ENCODE data around the gene PCLO.

Gene PCLO, protein sequence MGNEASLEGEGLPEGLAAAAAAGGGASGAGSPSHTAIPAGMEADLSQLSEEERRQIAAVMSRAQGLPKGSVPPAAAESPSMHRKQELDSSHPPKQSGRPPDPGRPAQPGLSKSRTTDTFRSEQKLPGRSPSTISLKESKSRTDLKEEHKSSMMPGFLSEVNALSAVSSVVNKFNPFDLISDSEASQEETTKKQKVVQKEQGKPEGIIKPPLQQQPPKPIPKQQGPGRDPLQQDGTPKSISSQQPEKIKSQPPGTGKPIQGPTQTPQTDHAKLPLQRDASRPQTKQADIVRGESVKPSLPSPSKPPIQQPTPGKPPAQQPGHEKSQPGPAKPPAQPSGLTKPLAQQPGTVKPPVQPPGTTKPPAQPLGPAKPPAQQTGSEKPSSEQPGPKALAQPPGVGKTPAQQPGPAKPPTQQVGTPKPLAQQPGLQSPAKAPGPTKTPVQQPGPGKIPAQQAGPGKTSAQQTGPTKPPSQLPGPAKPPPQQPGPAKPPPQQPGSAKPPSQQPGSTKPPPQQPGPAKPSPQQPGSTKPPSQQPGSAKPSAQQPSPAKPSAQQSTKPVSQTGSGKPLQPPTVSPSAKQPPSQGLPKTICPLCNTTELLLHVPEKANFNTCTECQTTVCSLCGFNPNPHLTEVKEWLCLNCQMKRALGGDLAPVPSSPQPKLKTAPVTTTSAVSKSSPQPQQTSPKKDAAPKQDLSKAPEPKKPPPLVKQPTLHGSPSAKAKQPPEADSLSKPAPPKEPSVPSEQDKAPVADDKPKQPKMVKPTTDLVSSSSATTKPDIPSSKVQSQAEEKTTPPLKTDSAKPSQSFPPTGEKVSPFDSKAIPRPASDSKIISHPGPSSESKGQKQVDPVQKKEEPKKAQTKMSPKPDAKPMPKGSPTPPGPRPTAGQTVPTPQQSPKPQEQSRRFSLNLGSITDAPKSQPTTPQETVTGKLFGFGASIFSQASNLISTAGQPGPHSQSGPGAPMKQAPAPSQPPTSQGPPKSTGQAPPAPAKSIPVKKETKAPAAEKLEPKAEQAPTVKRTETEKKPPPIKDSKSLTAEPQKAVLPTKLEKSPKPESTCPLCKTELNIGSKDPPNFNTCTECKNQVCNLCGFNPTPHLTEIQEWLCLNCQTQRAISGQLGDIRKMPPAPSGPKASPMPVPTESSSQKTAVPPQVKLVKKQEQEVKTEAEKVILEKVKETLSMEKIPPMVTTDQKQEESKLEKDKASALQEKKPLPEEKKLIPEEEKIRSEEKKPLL (N-terminal part only)

DNA sequence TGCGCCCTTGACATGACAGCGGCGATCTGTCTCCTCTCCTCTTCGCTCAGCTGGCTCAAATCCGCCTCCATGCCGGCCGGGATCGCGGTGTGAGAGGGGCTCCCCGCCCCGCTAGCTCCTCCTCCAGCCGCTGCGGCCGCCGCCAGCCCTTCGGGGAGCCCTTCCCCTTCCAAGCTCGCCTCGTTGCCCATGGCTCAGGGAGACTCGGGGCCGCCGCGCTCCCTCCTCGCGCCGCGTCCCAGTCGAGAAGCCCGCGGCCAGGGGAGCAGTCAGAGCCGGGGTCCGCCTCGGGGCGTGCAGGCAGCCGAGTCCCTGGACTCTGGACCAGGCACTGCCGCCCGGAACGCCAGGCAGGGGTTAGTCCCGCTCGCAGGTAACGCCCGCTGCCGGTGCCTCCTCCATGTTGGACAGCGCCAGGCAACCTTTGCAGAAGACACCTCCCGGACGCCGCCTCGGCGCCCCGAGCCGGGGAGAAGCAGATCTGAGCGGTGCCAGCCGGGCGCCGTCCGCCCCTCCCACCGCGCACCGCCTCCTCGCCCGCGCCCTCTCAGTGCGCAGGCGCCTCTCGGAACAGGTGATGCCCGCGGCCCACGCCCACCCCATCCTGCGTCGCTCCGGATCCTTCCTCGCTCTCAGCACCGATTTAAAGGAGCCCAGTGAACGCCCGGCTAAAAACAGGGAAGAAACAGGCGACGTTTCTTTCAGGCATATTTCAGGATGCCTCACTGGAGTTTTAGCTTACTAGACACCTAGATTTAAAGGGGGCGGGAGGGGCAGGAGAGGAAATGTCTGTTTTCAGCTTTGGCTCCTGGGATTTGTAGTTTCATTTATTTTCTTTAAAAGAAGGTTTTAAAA is at the start of gene PCLO:
PCLO (minus strand) TSS at position 483 of the 855 bp plus-strand sequence; CDS start at position 191, 292 bp downstream.
- TF ChIP-seq, protein P1, sequence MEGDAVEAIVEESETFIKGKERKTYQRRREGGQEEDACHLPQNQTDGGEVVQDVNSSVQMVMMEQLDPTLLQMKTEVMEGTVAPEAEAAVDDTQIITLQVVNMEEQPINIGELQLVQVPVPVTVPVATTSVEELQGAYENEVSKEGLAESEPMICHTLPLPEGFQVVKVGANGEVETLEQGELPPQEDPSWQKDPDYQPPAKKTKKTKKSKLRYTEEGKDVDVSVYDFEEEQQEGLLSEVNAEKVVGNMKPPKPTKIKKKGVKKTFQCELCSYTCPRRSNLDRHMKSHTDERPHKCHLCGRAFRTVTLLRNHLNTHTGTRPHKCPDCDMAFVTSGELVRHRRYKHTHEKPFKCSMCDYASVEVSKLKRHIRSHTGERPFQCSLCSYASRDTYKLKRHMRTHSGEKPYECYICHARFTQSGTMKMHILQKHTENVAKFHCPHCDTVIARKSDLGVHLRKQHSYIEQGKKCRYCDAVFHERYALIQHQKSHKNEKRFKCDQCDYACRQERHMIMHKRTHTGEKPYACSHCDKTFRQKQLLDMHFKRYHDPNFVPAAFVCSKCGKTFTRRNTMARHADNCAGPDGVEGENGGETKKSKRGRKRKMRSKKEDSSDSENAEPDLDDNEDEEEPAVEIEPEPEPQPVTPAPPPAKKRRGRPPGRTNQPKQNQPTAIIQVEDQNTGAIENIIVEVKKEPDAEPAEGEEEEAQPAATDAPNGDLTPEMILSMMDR (IDR thresholded peaks at IDR 0.05) = no peak

DNA sequence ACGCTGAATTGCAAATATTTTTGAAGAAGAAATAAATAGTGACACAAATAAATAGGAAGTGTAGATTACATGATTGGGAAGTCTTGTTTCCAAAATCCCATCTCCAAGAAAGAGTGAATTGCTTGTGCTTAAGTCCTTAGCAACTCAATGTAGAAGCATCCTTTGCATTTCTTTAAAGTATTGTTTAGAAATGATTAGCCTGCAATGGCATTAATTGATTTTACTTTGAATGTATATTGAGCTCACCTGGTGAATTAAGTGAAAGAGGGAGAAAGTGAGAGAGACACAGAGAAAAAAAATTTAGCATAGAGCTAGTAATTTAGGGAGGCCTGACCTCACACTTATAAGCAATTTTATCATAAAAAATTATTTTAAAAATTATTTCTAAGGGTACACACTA is 49.0 kb upstream of the PCLO start:
- TF ChIP-seq, protein P1 (IDR thresholded peaks at IDR 0.05) = no peak

DNA sequence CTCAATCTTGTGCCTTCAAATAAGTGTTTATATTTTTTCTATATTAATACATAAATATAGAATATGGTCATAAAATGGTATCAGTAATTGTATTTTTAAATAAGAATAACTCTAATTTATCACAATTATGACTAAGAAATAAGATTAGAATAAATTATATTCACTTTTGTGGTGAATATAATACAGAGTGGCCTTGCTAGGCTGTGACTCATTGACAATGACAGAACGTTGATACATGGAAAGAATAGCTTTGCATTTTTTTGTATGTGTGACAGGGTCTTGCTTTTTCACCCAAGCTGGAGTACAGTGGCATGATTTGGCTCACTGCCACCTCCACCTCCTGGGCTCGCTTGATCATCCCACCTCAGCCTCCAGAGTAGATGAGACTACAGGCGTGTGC is 47.8 kb upstream of the PCLO start:
- TF ChIP-seq, protein P1 (IDR thresholded peaks at IDR 0.05) = no peak

DNA sequence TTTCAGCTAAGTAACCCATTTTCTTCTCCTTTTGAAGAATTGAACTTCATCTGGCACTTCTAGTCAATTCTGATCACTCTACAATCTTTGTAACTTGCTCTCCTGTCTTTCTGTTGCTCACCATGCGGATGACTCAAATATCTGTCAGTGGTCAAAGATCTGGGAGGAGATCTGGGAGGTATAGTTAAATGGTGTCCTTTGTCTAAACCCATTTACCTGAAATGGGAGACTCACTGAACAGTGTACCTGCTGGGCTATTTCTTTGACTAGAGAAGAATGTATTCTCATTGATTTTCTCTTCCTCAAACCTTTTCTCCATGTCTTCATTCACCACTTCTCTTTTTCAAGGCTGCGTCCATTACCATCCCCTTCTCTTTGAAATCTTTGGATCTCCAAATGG is 42.0 kb upstream of the PCLO start:
- TF ChIP-seq, protein P1 (IDR thresholded peaks at IDR 0.05) = no peak

DNA sequence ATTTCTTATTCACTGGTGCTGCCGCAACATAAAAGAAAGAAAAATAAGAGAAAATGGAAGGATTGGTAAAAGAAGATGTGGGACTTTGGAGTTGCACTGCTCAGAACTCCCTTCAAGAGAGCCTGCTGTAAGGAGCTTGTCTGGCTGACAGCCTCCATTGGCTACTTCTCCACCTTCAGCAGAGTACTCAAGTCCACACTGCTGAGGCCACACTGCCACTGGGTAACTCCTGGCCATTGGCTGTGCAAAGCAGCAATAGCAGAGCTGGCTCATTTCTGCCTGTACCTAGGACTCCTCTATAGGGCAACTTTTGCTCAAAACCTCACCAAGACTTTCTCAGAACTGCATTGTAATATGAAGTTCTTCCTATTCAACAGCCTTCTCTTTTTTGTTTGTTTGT is 38.7 kb upstream of the PCLO start:
- TF ChIP-seq, protein P1 (IDR thresholded peaks at IDR 0.05) = no peak

DNA sequence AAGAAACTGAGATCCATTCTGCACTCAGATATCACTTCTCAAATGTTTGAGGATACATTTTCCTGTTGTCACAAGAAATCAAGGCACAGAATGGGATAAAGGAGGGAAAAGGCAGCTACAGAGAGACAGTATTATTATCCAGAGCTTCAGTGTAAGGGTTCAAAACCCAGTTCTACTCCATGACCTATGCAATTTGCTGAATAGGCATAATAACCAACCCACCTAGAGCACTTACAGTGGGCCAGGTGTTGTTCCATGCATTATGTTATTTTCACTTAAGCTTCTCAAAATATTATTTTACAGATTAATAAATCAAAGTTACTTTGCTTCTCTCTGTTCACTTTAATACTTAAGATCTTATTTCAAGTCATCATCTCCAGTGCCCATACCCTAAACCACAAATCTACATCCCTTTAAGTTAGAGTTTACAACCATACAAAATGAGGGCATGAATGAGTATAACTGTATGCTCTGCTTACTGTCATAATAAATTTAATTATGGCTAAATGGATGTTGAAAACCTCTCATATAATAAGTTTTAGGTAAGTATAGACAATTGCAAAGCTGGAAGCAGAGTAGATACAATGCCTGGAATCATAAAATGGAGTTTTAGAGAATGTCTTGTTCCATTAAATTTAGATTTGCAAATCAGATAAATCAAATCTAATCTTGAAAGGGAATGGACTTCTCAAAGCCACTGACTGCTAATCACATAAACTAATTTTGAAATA is 28.1 kb upstream of the PCLO start:
- TF ChIP-seq, protein P1 (IDR thresholded peaks at IDR 0.05) = no peak
